Liver (tissue), 9 donors: ENCODE measurements around the gene CARMIL1. TPM values are rescaled to one million over a fixed set of nuclear protein-coding genes. Genes with fewer than 3 reads are reported as not detected.

Source experiments
- DNase-seq: peaks from one replicate; pipeline ENCODE4 v3.0.0-alpha.2; 2017; ENCODE audit warnings: low spot score
- H3K27ac ChIP-seq, 2 donors: one replicate each; pipeline ENCODE4 v1.7.0; 2013; ENCODE audit warnings: inconsistent platforms in 2 of 2, low read length in 2 of 2, control low read depth in 1 of 2, low read depth in 1 of 2, mild to moderate bottlenecking in 1 of 2
- H3K27me3 ChIP-seq, 4 donors: one replicate each; pipeline versions ENCODE4 v1.6.1 to v1.7.0; 2013; ENCODE audit warnings: low read length in 3 of 4, inconsistent platforms in 1 of 4, mild to moderate bottlenecking in 1 of 4, moderate library complexity in 1 of 4; ENCODE audit not compliant: control insufficient read depth in 4 of 4, insufficient read depth in 4 of 4
- H3K36me3 ChIP-seq, 4 donors: one replicate each; pipeline versions ENCODE4 v1.6.1 to v1.7.0; 2013; ENCODE audit warnings: low read length in 3 of 4, mild to moderate bottlenecking in 3 of 4, low read depth in 1 of 4, moderate library complexity in 1 of 4; ENCODE audit not compliant: control insufficient read depth in 4 of 4, insufficient read depth in 3 of 4
- H3K4me1 ChIP-seq, 4 donors: one replicate each; pipeline versions ENCODE4 v1.6.1 to v1.7.0; 2013; ENCODE audit warnings: low read length in 3 of 4, mild to moderate bottlenecking in 3 of 4, moderate library complexity in 1 of 4; ENCODE audit not compliant: control insufficient read depth in 4 of 4, insufficient read depth in 4 of 4
- H3K4me3 ChIP-seq, 3 donors: one replicate each; pipeline versions ENCODE4 v1.6.1 to v1.7.0; 2013; ENCODE audit warnings: low read length in 3 of 3, control low read depth in 1 of 3, low read depth in 1 of 3, mild to moderate bottlenecking in 1 of 3
- H3K9ac ChIP-seq, 2 donors: one replicate each; pipeline ENCODE4 v1.7.0; 2013; ENCODE audit warnings: low read length in 2 of 2, mild to moderate bottlenecking in 2 of 2, moderate library complexity in 2 of 2, control low read depth in 1 of 2, low read depth in 1 of 2
- H3K9me3 ChIP-seq, 4 donors: one replicate each; pipeline versions ENCODE4 v1.6.1 to v1.7.0; 2013; ENCODE audit warnings: low read length in 3 of 4; ENCODE audit not compliant: control insufficient read depth in 4 of 4
- EGR1 ChIP-seq, 2 donors: IDR thresholded peaks; 2 replicates each; pipeline ENCODE4 v1.6.1; 2016 to 2018; ENCODE audit warnings: antibody characterized with exemption in 2 of 2, low read depth in 2 of 2
- FOXA1 ChIP-seq: IDR thresholded peaks from 2 replicates; pipeline ENCODE4 v1.6.1; 2016; ENCODE audit warnings: antibody characterized with exemption
- FOXA2 ChIP-seq: IDR thresholded peaks from 2 replicates; pipeline ENCODE4 v1.6.1; 2016; ENCODE audit warnings: antibody characterized with exemption
- GABPA ChIP-seq, 2 donors: IDR thresholded peaks in 1 of 2; conservative IDR thresholded peaks in 1 of 2; 2 replicates each; pipeline ENCODE4 v1.6.1; 2016; ENCODE audit warnings: antibody characterized with exemption in 2 of 2, mild to moderate bottlenecking in 1 of 2, moderate library complexity in 1 of 2
- HNF4A ChIP-seq, 2 donors: conservative IDR thresholded peaks; 2 replicates each; pipeline ENCODE4 v1.6.1; 2016; ENCODE audit warnings: antibody characterized with exemption in 2 of 2, mild to moderate bottlenecking in 2 of 2
- HNF4G ChIP-seq: IDR thresholded peaks from 2 replicates; pipeline ENCODE4 v1.6.1; 2016; ENCODE audit warnings: antibody characterized with exemption
- JUND ChIP-seq, 2 donors: IDR thresholded peaks; 2 replicates each; pipeline ENCODE4 v1.6.1; 2016; ENCODE audit warnings: antibody characterized with exemption in 2 of 2
- NR2F2 ChIP-seq: IDR thresholded peaks from 2 replicates; pipeline ENCODE4 v1.6.1; 2016; ENCODE audit warnings: antibody characterized with exemption
- RAD21 ChIP-seq, 2 donors: IDR thresholded peaks; 2 replicates each; pipeline ENCODE4 v1.6.1; 2016; ENCODE audit warnings: antibody characterized with exemption in 2 of 2, mild to moderate bottlenecking in 2 of 2
- RXRA ChIP-seq, 2 donors: IDR thresholded peaks; 2 replicates each; pipeline ENCODE4 v1.6.1; 2017 to 2018; ENCODE audit warnings: antibody characterized with exemption in 2 of 2, mild to moderate bottlenecking in 1 of 2
- TAF1 ChIP-seq: conservative IDR thresholded peaks from 2 replicates; pipeline ENCODE4 v1.6.1; 2016; ENCODE audit warnings: antibody characterized with exemption, mild to moderate bottlenecking
- YY1 ChIP-seq: IDR thresholded peaks from 2 replicates; pipeline ENCODE4 v1.6.1; 2016; ENCODE audit warnings: antibody characterized with exemption, mild to moderate bottlenecking
- WGBS: extraction: QIAGEN DNeasy Blood & Tissue Kit; methylation state at CpG from one replicate; pipeline ENCODE4 v1.1.7; 2013; 5-methylcytosine and 5-hydroxymethylcytosine counted together
- polyA plus RNA-seq, 2 donors: library from polyadenylated mRNA; stranded (reverse) in 1 of 2; unstranded in 1 of 2; fragments of 200-250 nt in 1 of 2; fragments of >200 nt in 1 of 2; fragmentation: Nextera tagmentation in 1 of 2; extraction: Ambion mirVana in 1 of 2; gene quantifications; one replicate each; pipeline versions ENCODE4 v1.2.1 to v1.2.3, GENCODE V29; 2013 to 2015
- total RNA-seq, 2 donors: library from RNA; depleted of rRNA; stranded (reverse); fragments of >200 nt; gene quantifications; one replicate each; pipeline ENCODE4 v1.2.3, GENCODE V29; 2014
- TF ChIP-seq, protein P1 (sequence below): IDR thresholded peaks from 2 replicates; pipeline ENCODE4 v1.6.1; 2016; ENCODE audit warnings: antibody characterized with exemption, mild to moderate bottlenecking
- TF ChIP-seq, protein P2 (sequence below): IDR thresholded peaks from 2 replicates; pipeline ENCODE4 v1.6.1; 2016; ENCODE audit warnings: antibody characterized with exemption
- TF ChIP-seq, protein P3 (sequence below): fragments of 150-350 bp; IDR thresholded peaks from 2 replicates; pipeline ENCODE4 v1.5.1; 2017; ENCODE audit warnings: improper control_type of control experiment, low read depth, low read length; ENCODE audit not compliant: missing input control
- TF ChIP-seq, protein P4 (sequence below): IDR thresholded peaks from 2 replicates; pipeline ENCODE4 v1.6.1; 2016; ENCODE audit warnings: antibody characterized with exemption
- TF ChIP-seq, protein P5 (sequence below): IDR thresholded peaks from 2 replicates; pipeline ENCODE4 v1.6.1; 2016; ENCODE audit warnings: antibody characterized with exemption
- donor health status: healthy.
- donor health status: healthy.
- donor health status: healthy.
- donor health status: healthy.
- donor health status: healthy.

The CARMIL1 gene
- total and polyA plus RNA-seq, 4 donors = 1.4 to 9.5 (median 3.5) TPM

DNA sequence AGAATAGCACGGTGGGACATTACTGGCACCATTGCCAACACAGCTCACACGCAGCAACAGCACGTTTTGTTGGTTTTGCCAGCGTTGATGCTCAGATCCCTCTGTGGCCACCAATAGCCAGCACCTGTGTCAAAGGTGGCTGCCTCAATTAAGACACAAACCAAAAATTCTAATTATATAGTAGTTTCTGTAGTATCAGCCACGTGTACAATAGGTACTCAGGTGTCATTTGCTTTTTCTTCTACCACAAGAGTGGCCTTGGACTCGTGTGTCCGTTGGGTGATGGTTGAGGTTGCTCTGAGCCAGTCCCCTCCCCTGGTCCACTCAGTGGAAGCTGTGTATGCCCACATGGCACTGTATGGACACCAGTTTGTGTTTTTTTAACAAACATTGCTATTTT lies 105.1 kb downstream of the CARMIL1 start:
- WGBS = 93% methylated on average over 7 of the region's 7 CpGs
- Histone ChIP-seq H3K4me3 (no peak overlapping the region), H3K27ac (no peak overlapping the region), H3K9ac (no peak overlapping the region), H3K9me3 (no peaks in the 10 kb centered on the region), H3K4me1 (no peaks in the 10 kb centered on the region), H3K27me3 (no peaks in the 10 kb centered on the region), H3K36me3 (no peaks in the 10 kb centered on the region)
- DNase-seq = no peak
- no peak for TF ChIP-seq RAD21 (IDR thresholded peaks at IDR 0.05)
- TF ChIP-seq JUND (IDR thresholded peaks at IDR 0.05) = no peak
- TF ChIP-seq, protein P1, sequence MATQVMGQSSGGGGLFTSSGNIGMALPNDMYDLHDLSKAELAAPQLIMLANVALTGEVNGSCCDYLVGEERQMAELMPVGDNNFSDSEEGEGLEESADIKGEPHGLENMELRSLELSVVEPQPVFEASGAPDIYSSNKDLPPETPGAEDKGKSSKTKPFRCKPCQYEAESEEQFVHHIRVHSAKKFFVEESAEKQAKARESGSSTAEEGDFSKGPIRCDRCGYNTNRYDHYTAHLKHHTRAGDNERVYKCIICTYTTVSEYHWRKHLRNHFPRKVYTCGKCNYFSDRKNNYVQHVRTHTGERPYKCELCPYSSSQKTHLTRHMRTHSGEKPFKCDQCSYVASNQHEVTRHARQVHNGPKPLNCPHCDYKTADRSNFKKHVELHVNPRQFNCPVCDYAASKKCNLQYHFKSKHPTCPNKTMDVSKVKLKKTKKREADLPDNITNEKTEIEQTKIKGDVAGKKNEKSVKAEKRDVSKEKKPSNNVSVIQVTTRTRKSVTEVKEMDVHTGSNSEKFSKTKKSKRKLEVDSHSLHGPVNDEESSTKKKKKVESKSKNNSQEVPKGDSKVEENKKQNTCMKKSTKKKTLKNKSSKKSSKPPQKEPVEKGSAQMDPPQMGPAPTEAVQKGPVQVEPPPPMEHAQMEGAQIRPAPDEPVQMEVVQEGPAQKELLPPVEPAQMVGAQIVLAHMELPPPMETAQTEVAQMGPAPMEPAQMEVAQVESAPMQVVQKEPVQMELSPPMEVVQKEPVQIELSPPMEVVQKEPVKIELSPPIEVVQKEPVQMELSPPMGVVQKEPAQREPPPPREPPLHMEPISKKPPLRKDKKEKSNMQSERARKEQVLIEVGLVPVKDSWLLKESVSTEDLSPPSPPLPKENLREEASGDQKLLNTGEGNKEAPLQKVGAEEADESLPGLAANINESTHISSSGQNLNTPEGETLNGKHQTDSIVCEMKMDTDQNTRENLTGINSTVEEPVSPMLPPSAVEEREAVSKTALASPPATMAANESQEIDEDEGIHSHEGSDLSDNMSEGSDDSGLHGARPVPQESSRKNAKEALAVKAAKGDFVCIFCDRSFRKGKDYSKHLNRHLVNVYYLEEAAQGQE = no peak
- TF ChIP-seq, protein P2, sequence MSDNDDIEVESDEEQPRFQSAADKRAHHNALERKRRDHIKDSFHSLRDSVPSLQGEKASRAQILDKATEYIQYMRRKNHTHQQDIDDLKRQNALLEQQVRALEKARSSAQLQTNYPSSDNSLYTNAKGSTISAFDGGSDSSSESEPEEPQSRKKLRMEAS = no peak
- no peak for TF ChIP-seq FOXA2
- TF ChIP-seq, protein P3, sequence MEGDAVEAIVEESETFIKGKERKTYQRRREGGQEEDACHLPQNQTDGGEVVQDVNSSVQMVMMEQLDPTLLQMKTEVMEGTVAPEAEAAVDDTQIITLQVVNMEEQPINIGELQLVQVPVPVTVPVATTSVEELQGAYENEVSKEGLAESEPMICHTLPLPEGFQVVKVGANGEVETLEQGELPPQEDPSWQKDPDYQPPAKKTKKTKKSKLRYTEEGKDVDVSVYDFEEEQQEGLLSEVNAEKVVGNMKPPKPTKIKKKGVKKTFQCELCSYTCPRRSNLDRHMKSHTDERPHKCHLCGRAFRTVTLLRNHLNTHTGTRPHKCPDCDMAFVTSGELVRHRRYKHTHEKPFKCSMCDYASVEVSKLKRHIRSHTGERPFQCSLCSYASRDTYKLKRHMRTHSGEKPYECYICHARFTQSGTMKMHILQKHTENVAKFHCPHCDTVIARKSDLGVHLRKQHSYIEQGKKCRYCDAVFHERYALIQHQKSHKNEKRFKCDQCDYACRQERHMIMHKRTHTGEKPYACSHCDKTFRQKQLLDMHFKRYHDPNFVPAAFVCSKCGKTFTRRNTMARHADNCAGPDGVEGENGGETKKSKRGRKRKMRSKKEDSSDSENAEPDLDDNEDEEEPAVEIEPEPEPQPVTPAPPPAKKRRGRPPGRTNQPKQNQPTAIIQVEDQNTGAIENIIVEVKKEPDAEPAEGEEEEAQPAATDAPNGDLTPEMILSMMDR = no peak
- TF ChIP-seq, protein P4, sequence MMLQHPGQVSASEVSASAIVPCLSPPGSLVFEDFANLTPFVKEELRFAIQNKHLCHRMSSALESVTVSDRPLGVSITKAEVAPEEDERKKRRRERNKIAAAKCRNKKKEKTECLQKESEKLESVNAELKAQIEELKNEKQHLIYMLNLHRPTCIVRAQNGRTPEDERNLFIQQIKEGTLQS = no peak
- no peak for TF ChIP-seq TAF1
- TF ChIP-seq GABPA (IDR thresholded peaks at IDR 0.05 in 1 of 2, conservative IDR thresholded peaks at IDR 0.05 in 1 of 2) = no peak
- no peak for TF ChIP-seq FOXA1
- TF ChIP-seq EGR1 (IDR thresholded peaks at IDR 0.05; ENCODE audit: low read depth in 2 of 2) = no peak
- TF ChIP-seq NR2F2 = no peak
- no peak for TF ChIP-seq YY1
- no peak for TF ChIP-seq RXRA (IDR thresholded peaks at IDR 0.05)

DNA sequence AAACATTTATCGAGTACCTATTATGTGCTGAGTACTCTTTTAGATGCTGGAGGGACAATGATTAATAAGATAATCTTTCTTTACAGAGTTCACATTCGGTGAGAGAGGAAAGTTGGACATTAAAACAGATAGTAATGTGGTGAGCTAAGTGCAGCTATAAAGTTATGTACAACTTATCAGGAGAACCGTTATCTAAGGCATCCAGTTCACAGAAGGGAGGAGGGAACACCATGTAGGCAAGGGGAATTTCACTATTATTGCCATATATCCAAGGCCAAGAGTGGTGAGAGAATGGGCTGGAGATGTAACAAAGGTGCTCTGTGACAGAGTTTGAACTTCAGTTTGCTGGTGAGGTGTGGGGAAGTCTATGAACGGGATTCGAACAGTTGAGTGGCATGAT lies 105.8 kb downstream of the CARMIL1 start:
- no peak for DNase-seq
- TF ChIP-seq, protein P3 = no peak
- TF ChIP-seq, protein P2 = no peak
- TF ChIP-seq YY1 = no peak
- TF ChIP-seq, protein P4 = no peak
- TF ChIP-seq HNF4G = no peak
- TF ChIP-seq HNF4A (conservative IDR thresholded peaks at IDR 0.05) = no peak
- no peak for TF ChIP-seq RXRA (IDR thresholded peaks at IDR 0.05)
- TF ChIP-seq TAF1 = no peak
- TF ChIP-seq FOXA1 = no peak
- TF ChIP-seq, protein P5, sequence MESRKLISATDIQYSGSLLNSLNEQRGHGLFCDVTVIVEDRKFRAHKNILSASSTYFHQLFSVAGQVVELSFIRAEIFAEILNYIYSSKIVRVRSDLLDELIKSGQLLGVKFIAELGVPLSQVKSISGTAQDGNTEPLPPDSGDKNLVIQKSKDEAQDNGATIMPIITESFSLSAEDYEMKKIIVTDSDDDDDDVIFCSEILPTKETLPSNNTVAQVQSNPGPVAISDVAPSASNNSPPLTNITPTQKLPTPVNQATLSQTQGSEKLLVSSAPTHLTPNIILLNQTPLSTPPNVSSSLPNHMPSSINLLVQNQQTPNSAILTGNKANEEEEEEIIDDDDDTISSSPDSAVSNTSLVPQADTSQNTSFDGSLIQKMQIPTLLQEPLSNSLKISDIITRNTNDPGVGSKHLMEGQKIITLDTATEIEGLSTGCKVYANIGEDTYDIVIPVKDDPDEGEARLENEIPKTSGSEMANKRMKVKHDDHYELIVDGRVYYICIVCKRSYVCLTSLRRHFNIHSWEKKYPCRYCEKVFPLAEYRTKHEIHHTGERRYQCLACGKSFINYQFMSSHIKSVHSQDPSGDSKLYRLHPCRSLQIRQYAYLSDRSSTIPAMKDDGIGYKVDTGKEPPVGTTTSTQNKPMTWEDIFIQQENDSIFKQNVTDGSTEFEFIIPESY = no peak
- no peak for TF ChIP-seq GABPA (IDR thresholded peaks at IDR 0.05 in 1 of 2, conservative IDR thresholded peaks at IDR 0.05 in 1 of 2)
- TF ChIP-seq FOXA2 = no peak
- no peak for TF ChIP-seq EGR1 (IDR thresholded peaks at IDR 0.05; ENCODE audit: low read depth in 2 of 2)
- TF ChIP-seq NR2F2 = no peak
- no peak for TF ChIP-seq RAD21 (IDR thresholded peaks at IDR 0.05)
- no peak for TF ChIP-seq JUND (IDR thresholded peaks at IDR 0.05)
- no peaks in the 10 kb centered on the region for H3K27me3 ChIP-seq
- no peaks in the 10 kb centered on the region for H3K4me1 ChIP-seq
- 84% methylated on average over 5 of the region's 5 CpGs for WGBS
- H3K9me3 ChIP-seq = no peaks in the 10 kb centered on the region
- no peak overlapping the region for H3K4me3 ChIP-seq
- H3K27ac ChIP-seq = no peak overlapping the region
- no peaks in the 10 kb centered on the region for H3K36me3 ChIP-seq
- no peak overlapping the region for H3K9ac ChIP-seq
